ENCODE measurements around the gene FCGR3A.
"Not testable (repeated sequence)": the region's sequence is repeated elsewhere in the genome, so short reads cannot be mapped to it uniquely, and the experiment has no call there.

GRCh38 chr1:161537068-161537669, 12.4 kb downstream of the FCGR3A start:
- not testable (repeated sequence) for TF ChIP-seq CTCF, POLR2A (IDR thresholded peaks at IDR 0.05)

Data from adrenal gland (tissue), 5 donors.